ENCODE data around the gene CLN5. TPM values are rescaled to one million over a fixed set of nuclear protein-coding genes. Genes with fewer than 3 reads are reported as not detected.

CLN5 gene
- total and polyA plus RNA-seq, 10 of the 15 experiments (the other 5 are each of a cell fraction or from before 2014, with no cell fraction given): 11.2 to 22.2 (median 13.1) TPM

DNA sequence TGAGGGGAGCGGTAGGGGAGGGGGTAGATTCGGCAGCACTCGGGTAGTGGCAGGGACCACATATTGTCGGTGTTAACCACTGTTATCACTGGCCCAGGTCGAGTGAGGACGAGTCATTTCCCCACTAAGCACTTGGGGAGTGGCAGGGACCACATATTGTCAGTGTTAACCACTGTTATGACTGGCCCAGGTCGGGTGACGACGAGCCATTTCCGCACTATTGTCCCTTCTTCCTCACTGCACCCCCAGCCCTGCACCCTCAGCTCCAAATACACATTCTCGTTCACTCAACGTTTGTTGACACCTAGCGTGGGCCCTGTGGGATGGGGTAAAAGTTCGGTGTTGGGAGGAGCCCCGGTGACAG lies 467 bp upstream of the CLN5 start (continued):
- TF ChIP-seq, protein P1, sequence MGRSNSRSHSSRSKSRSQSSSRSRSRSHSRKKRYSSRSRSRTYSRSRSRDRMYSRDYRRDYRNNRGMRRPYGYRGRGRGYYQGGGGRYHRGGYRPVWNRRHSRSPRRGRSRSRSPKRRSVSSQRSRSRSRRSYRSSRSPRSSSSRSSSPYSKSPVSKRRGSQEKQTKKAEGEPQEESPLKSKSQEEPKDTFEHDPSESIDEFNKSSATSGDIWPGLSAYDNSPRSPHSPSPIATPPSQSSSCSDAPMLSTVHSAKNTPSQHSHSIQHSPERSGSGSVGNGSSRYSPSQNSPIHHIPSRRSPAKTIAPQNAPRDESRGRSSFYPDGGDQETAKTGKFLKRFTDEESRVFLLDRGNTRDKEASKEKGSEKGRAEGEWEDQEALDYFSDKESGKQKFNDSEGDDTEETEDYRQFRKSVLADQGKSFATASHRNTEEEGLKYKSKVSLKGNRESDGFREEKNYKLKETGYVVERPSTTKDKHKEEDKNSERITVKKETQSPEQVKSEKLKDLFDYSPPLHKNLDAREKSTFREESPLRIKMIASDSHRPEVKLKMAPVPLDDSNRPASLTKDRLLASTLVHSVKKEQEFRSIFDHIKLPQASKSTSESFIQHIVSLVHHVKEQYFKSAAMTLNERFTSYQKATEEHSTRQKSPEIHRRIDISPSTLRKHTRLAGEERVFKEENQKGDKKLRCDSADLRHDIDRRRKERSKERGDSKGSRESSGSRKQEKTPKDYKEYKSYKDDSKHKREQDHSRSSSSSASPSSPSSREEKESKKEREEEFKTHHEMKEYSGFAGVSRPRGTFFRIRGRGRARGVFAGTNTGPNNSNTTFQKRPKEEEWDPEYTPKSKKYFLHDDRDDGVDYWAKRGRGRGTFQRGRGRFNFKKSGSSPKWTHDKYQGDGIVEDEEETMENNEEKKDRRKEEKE (IDR thresholded peaks at IDR 0.05): no peak
- TF ChIP-seq, protein P2, sequence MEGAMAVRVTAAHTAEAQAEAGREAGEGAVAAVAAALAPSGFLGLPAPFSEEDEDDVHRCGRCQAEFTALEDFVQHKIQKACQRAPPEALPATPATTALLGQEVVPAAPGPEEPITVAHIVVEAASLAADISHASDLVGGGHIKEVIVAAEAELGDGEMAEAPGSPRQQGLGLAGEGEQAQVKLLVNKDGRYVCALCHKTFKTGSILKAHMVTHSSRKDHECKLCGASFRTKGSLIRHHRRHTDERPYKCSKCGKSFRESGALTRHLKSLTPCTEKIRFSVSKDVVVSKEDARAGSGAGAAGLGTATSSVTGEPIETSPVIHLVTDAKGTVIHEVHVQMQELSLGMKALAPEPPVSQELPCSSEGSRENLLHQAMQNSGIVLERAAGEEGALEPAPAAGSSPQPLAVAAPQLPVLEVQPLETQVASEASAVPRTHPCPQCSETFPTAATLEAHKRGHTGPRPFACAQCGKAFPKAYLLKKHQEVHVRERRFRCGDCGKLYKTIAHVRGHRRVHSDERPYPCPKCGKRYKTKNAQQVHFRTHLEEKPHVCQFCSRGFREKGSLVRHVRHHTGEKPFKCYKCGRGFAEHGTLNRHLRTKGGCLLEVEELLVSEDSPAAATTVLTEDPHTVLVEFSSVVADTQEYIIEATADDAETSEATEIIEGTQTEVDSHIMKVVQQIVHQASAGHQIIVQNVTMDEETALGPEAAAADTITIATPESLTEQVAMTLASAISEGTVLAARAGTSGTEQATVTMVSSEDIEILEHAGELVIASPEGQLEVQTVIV (IDR thresholded peaks at IDR 0.05; ENCODE audit: borderline replicate concordance, partially characterized antibody): peak; percentile 48
- TF ChIP-seq MXI1 (IDR thresholded peaks at IDR 0.05; ENCODE audit: low read depth, low read length) (no peak), SUPT20H (IDR thresholded peaks at IDR 0.05; ENCODE audit: borderline replicate concordance, control insufficient read depth, low read depth, low read length) (no peak), STAT3 (IDR thresholded peaks at IDR 0.05; ENCODE audit: low read depth, low read length) (no peak), SREBF1 (IDR thresholded peaks at IDR 0.05; ENCODE audit: low read length) (no peak), ZZZ3 (IDR thresholded peaks at IDR 0.05; ENCODE audit: control insufficient read depth, insufficient read length, low read depth) (no peak), SPI1 (IDR thresholded peaks at IDR 0.05; ENCODE audit: borderline replicate concordance, insufficient read depth, low read depth, low read length) (no peak), SIN3A (IDR thresholded peaks at IDR 0.05; ENCODE audit: low read depth, low read length) (no peak; the same call in 1 of the 2 replicates), CBX5 (IDR thresholded peaks at IDR 0.05; ENCODE audit: low read depth) (no peak; the same call in 1 of the 2 replicates), YBX1 (IDR thresholded peaks at IDR 0.05) (no peak), IKZF1 (conservative IDR thresholded peaks at IDR 0.05) (no peak), ZNF217 (IDR thresholded peaks at IDR 0.05) (no peak), SP1 (IDR thresholded peaks at IDR 0.05; ENCODE audit: low read depth, low read length) (peak; percentile 38), BMI1 (IDR thresholded peaks at IDR 0.05; ENCODE audit: borderline replicate concordance) (0 out of 2 replicates have a peak, but pooled peaks have one; percentile 42), KAT2A (conservative IDR thresholded peaks at IDR 0.05; ENCODE audit: control insufficient read depth, low read depth, low read length) (no peak), IKZF2 (IDR thresholded peaks at IDR 0.05) (peak; percentile 67 to 77; a peak in 3 of 4 replicates), POLR2AphosphoS2 (IDR thresholded peaks at IDR 0.05; ENCODE audit: low read depth, low read length) (no peak)
- TF ChIP-seq, protein P3, sequence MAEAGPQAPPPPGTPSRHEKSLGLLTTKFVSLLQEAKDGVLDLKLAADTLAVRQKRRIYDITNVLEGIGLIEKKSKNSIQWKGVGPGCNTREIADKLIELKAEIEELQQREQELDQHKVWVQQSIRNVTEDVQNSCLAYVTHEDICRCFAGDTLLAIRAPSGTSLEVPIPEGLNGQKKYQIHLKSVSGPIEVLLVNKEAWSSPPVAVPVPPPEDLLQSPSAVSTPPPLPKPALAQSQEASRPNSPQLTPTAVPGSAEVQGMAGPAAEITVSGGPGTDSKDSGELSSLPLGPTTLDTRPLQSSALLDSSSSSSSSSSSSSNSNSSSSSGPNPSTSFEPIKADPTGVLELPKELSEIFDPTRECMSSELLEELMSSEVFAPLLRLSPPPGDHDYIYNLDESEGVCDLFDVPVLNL (IDR thresholded peaks at IDR 0.05; ENCODE audit: low read depth, low read length): no peak
- TF ChIP-seq, protein P4, sequence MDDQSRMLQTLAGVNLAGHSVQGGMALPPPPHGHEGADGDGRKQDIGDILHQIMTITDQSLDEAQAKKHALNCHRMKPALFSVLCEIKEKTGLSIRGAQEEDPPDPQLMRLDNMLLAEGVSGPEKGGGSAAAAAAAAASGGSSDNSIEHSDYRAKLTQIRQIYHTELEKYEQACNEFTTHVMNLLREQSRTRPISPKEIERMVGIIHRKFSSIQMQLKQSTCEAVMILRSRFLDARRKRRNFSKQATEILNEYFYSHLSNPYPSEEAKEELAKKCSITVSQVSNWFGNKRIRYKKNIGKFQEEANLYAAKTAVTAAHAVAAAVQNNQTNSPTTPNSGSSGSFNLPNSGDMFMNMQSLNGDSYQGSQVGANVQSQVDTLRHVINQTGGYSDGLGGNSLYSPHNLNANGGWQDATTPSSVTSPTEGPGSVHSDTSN (IDR thresholded peaks at IDR 0.05; ENCODE audit: insufficient replicate concordance, low read depth, low read length): no peak
- TF ChIP-seq, protein P5, sequence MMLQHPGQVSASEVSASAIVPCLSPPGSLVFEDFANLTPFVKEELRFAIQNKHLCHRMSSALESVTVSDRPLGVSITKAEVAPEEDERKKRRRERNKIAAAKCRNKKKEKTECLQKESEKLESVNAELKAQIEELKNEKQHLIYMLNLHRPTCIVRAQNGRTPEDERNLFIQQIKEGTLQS (IDR thresholded peaks at IDR 0.05; ENCODE audit: borderline replicate concordance, extremely low read depth, low read depth, low read length): no peak
- TF ChIP-seq, protein P6, sequence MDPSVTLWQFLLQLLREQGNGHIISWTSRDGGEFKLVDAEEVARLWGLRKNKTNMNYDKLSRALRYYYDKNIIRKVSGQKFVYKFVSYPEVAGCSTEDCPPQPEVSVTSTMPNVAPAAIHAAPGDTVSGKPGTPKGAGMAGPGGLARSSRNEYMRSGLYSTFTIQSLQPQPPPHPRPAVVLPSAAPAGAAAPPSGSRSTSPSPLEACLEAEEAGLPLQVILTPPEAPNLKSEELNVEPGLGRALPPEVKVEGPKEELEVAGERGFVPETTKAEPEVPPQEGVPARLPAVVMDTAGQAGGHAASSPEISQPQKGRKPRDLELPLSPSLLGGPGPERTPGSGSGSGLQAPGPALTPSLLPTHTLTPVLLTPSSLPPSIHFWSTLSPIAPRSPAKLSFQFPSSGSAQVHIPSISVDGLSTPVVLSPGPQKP (IDR thresholded peaks at IDR 0.05; ENCODE audit: low read depth, low read length): no peak
